WERI-Rb-1 (cell line): ENCODE results near the gene KDM4E.

Source experiments
- DNase-seq: peaks from one replicate; pipeline ENCODE4 v3.0.0-alpha.2; 2020
- H3K27ac ChIP-seq: fragments of 250-450 bp; sonication (Bioruptor Pico); 2 replicates; pipeline ENCODE4 v1.5.1; 2020; ENCODE audit warnings: mild to moderate bottlenecking, moderate library complexity
- H3K27me3 ChIP-seq: fragments of 250-450 bp; sonication (Bioruptor Pico); 2 replicates; pipeline ENCODE4 v1.5.1; 2021; ENCODE audit warnings: mild to moderate bottlenecking, low read depth, moderate library complexity; ENCODE audit not compliant: insufficient read depth, severe bottlenecking
- H3K36me3 ChIP-seq: fragments of 250-450 bp; sonication (Bioruptor Pico); 2 replicates; pipeline ENCODE4 v1.5.1; 2020; ENCODE audit warnings: mild to moderate bottlenecking, moderate library complexity
- H3K4me3 ChIP-seq: 2 replicates; pipeline ENCODE4 v1.5.1; 2011; ENCODE audit warnings: low read depth, mild to moderate bottlenecking, control low read depth, low read length
- H3K9me3 ChIP-seq: fragments of 250-450 bp; sonication (Bioruptor Pico); 2 replicates; pipeline ENCODE4 v1.5.1; 2021; ENCODE audit warnings: mild to moderate bottlenecking, moderate library complexity; ENCODE audit not compliant: severe bottlenecking
- TF ChIP-seq, protein P1 (sequence below): IDR thresholded peaks from 2 replicates; pipeline ENCODE4 v1.5.1; 2011; ENCODE audit warnings: low read depth, mild to moderate bottlenecking, control low read depth, inconsistent platforms, low read length

The KDM4E gene

GRCh38 chr11:95067841-95068219 lies 42.8 kb downstream of the KDM4E start:
- Histone ChIP-seq H3K4me3 (peak overlapping the region; percentile 99), H3K36me3 (peaks cover 4% of the 10 kb centered on the region; the same call in 1 of the 2 replicates), H3K27ac (peak overlapping the region; percentile 91), H3K27me3 (no peaks in the 10 kb centered on the region), H3K9me3 (no peaks in the 10 kb centered on the region)
- TF ChIP-seq, protein P1, sequence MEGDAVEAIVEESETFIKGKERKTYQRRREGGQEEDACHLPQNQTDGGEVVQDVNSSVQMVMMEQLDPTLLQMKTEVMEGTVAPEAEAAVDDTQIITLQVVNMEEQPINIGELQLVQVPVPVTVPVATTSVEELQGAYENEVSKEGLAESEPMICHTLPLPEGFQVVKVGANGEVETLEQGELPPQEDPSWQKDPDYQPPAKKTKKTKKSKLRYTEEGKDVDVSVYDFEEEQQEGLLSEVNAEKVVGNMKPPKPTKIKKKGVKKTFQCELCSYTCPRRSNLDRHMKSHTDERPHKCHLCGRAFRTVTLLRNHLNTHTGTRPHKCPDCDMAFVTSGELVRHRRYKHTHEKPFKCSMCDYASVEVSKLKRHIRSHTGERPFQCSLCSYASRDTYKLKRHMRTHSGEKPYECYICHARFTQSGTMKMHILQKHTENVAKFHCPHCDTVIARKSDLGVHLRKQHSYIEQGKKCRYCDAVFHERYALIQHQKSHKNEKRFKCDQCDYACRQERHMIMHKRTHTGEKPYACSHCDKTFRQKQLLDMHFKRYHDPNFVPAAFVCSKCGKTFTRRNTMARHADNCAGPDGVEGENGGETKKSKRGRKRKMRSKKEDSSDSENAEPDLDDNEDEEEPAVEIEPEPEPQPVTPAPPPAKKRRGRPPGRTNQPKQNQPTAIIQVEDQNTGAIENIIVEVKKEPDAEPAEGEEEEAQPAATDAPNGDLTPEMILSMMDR, result no peak
- no peak for DNase-seq

- Histone ChIP-seq H3K36me3 (peaks cover 4% of the 10 kb centered on the region; the same call in 1 of the 2 replicates), H3K9me3 (no peaks in the 10 kb centered on the region), H3K4me3 (peak overlapping the region; percentile 99), H3K27me3 (no peaks in the 10 kb centered on the region), H3K27ac (peak overlapping the region; percentile 91)
- DNase-seq, result peak; percentile 75
- TF ChIP-seq, protein P1, result no peak
Observed at GRCh38 chr11:95068549-95068948, 43.5 kb downstream of the KDM4E start.

- no peak overlapping the region for H3K27ac ChIP-seq
- no peaks in the 10 kb centered on the region for H3K27me3 ChIP-seq
- DNase-seq, result no peak
- peaks cover 4% of the 10 kb centered on the region; the same call in 1 of the 2 replicates for H3K36me3 ChIP-seq
- TF ChIP-seq, protein P1, result no peak
- H3K4me3 ChIP-seq, result no peak overlapping the region
- H3K9me3 ChIP-seq, result no peaks in the 10 kb centered on the region
Observed at GRCh38 chr11:95070471-95070870, 45.4 kb downstream of the KDM4E start.

DNA sequence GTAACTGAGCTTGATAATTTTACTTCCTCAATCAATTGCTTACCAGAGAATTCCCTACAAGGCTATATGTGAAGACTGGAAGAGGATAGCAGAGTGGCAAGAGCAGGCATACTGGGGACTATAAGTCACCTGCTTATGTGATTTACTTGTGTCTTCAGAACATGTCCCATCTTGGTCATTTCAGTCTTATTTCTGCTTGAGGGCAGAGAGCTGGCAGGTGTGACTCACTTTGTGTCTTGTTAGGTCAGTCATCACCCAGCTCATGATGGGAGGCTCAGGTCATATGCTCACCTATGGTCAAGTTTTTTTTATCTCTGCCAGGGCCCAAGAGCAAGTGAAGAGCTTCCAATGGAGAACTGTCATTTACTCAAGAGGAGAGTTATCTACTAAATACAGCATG lies 47.9 kb downstream of the KDM4E start:
- no peak overlapping the region for H3K27ac ChIP-seq
- no peak overlapping the region for H3K4me3 ChIP-seq
- H3K27me3 ChIP-seq, result no peaks in the 10 kb centered on the region
- no peaks in the 10 kb centered on the region for H3K9me3 ChIP-seq
- H3K36me3 ChIP-seq, result no peaks in the 10 kb centered on the region
- TF ChIP-seq, protein P1, result no peak
- DNase-seq, result no peak

- Histone ChIP-seq H3K27me3 (no peaks in the 10 kb centered on the region), H3K9me3 (no peaks in the 10 kb centered on the region), H3K27ac (no peak overlapping the region), H3K4me3 (no peak overlapping the region), H3K36me3 (no peaks in the 10 kb centered on the region)
- TF ChIP-seq, protein P1, result no peak
- DNase-seq, result no peak
Observed at GRCh38 chr11:95074792-95075563, 49.9 kb downstream of the KDM4E start.

GRCh38 chr11:95076416-95076815 lies 51.4 kb downstream of the KDM4E start:
- TF ChIP-seq, protein P1, result no peak
- H3K4me3 ChIP-seq, result no peak overlapping the region
- H3K36me3 ChIP-seq, result no peaks in the 10 kb centered on the region
- no peaks in the 10 kb centered on the region for H3K9me3 ChIP-seq
- DNase-seq, result no peak
- H3K27me3 ChIP-seq, result no peaks in the 10 kb centered on the region
- H3K27ac ChIP-seq, result no peak overlapping the region
